ENCODE measurements around the gene HAO2. TPM values are rescaled to one million over a fixed set of nuclear protein-coding genes. Genes with fewer than 3 reads are reported as not detected.
"Not testable (repeated sequence)": the region's sequence is repeated elsewhere in the genome, so short reads cannot be mapped to it uniquely, and the experiment has no call there.

Gene HAO2
- total RNA-seq, 1 donor from 2014 or later, result not detected

GRCh38 chr1:119331190-119331515 is 37.4 kb upstream of the HAO2 start:
- no peak for DNase-seq (ENCODE audit: low spot score)
- peaks cover 5% of the 10 kb centered on the region for H3K27me3 Mint-ChIP-seq (ENCODE audit: low read depth)
- no peaks in the 10 kb centered on the region for H3K36me3 Mint-ChIP-seq (ENCODE audit: low read depth)
- no peak overlapping the region for H3K27ac Mint-ChIP-seq (ENCODE audit: unreplicated experiment)
- H3K4me3 Mint-ChIP-seq (ENCODE audit: unreplicated experiment), result no peak overlapping the region
- no peaks in the 10 kb centered on the region for H3K9me3 Mint-ChIP-seq (ENCODE audit: low read depth)
- TF ChIP-seq CTCF (IDR thresholded peaks at IDR 0.05), result no peak
- peaks cover 33% of the 10 kb centered on the region for H3K4me1 Mint-ChIP-seq (ENCODE audit: low read depth)

- no peak for DNase-seq (ENCODE audit: low spot score)
- no peak for TF ChIP-seq CTCF (IDR thresholded peaks at IDR 0.05)
- no peaks in the 10 kb centered on the region for H3K9me3 Mint-ChIP-seq (ENCODE audit: low read depth)
- H3K4me3 Mint-ChIP-seq (ENCODE audit: unreplicated experiment), result no peak overlapping the region
- H3K27ac Mint-ChIP-seq (ENCODE audit: unreplicated experiment), result no peak overlapping the region
- no peaks in the 10 kb centered on the region for H3K36me3 Mint-ChIP-seq (ENCODE audit: low read depth)
- H3K4me1 Mint-ChIP-seq (ENCODE audit: low read depth), result peaks cover 32% of the 10 kb centered on the region
- peaks cover 4% of the 10 kb centered on the region for H3K27me3 Mint-ChIP-seq (ENCODE audit: low read depth)
Observed at GRCh38 chr1:119331915-119332314, 36.7 kb upstream of the HAO2 start.

GRCh38 chr1:119332622-119333021 is 36.0 kb upstream of the HAO2 start:
- Mint-ChIP-seq H3K27me3 (ENCODE audit: low read depth) (no peaks in the 10 kb centered on the region), H3K4me3 (ENCODE audit: unreplicated experiment) (no peak overlapping the region), H3K9me3 (ENCODE audit: low read depth) (no peaks in the 10 kb centered on the region), H3K27ac (ENCODE audit: unreplicated experiment) (no peak overlapping the region), H3K36me3 (ENCODE audit: low read depth) (no peaks in the 10 kb centered on the region), H3K4me1 (ENCODE audit: low read depth) (peaks cover 25% of the 10 kb centered on the region)
- no peak for TF ChIP-seq CTCF (IDR thresholded peaks at IDR 0.05)
- DNase-seq (ENCODE audit: low spot score), result no peak

GRCh38 chr1:119333163-119333896 is 35.3 kb upstream of the HAO2 start:
- Mint-ChIP-seq H3K9me3 (ENCODE audit: low read depth) (no peaks in the 10 kb centered on the region), H3K4me1 (ENCODE audit: low read depth) (peaks cover 20% of the 10 kb centered on the region), H3K27ac (ENCODE audit: unreplicated experiment) (no peak overlapping the region), H3K36me3 (ENCODE audit: low read depth) (no peaks in the 10 kb centered on the region), H3K27me3 (ENCODE audit: low read depth) (no peaks in the 10 kb centered on the region), H3K4me3 (ENCODE audit: unreplicated experiment) (no peak overlapping the region)
- DNase-seq (ENCODE audit: low spot score), result no peak
- TF ChIP-seq CTCF (IDR thresholded peaks at IDR 0.05), result no peak

GRCh38 chr1:119333897-119334250 is 34.7 kb upstream of the HAO2 start:
- not testable (repeated sequence) for DNase-seq (ENCODE audit: low spot score); H3K27me3 Mint-ChIP-seq (ENCODE audit: low read depth); H3K36me3 Mint-ChIP-seq (ENCODE audit: low read depth); H3K27ac Mint-ChIP-seq (ENCODE audit: unreplicated experiment); H3K4me3 Mint-ChIP-seq (ENCODE audit: unreplicated experiment); H3K9me3 Mint-ChIP-seq (ENCODE audit: low read depth)
- H3K4me1 Mint-ChIP-seq (ENCODE audit: low read depth), result peaks cover 20% of the 10 kb centered on the region

- Mint-ChIP-seq H3K27me3 (ENCODE audit: low read depth) (no peaks in the 10 kb centered on the region), H3K27ac (ENCODE audit: unreplicated experiment) (no peak overlapping the region), H3K36me3 (ENCODE audit: low read depth) (no peaks in the 10 kb centered on the region), H3K9me3 (ENCODE audit: low read depth) (no peaks in the 10 kb centered on the region), H3K4me1 (ENCODE audit: low read depth) (no peaks in the 10 kb centered on the region), H3K4me3 (ENCODE audit: unreplicated experiment) (no peak overlapping the region)
- TF ChIP-seq CTCF (IDR thresholded peaks at IDR 0.05), result no peak
- no peak for DNase-seq (ENCODE audit: low spot score)
Observed at GRCh38 chr1:119336848-119337247, 31.7 kb upstream of the HAO2 start.

All from chondrocyte (in vitro differentiated cells).